ENCODE data around the gene SEMA6B.
"Not testable (repeated sequence)": the region's sequence is repeated elsewhere in the genome, so short reads cannot be mapped to it uniquely, and the experiment has no call there.

The SEMA6B gene

GRCh38 chr19:4576016-4576933 lies 16.8 kb upstream of the SEMA6B start:
- peak in 1 of 2 donors; percentile 52 for DNase-seq (ENCODE audit: extremely low read depth in 1 of 2, low read depth in 1 of 2)

GRCh38 chr19:4575267-4576015 lies 16.0 kb upstream of the SEMA6B start:
- no peak for DNase-seq (ENCODE audit: extremely low read depth in 1 of 2, low read depth in 1 of 2)

- DNase-seq (ENCODE audit: extremely low read depth in 1 of 2, low read depth in 1 of 2) = no peak
Observed at GRCh38 chr19:4573682-4574081, 14.2 kb upstream of the SEMA6B start.

GRCh38 chr19:4571305-4571917 lies 11.9 kb upstream of the SEMA6B start:
- no peak for DNase-seq (ENCODE audit: extremely low read depth in 1 of 2, low read depth in 1 of 2)

- DNase-seq (ENCODE audit: extremely low read depth in 1 of 2, low read depth in 1 of 2) = no peak
Observed at GRCh38 chr19:4570916-4571304, 11.4 kb upstream of the SEMA6B start.

GRCh38 chr19:4570402-4570801 lies 10.9 kb upstream of the SEMA6B start:
- DNase-seq (ENCODE audit: extremely low read depth in 1 of 2, low read depth in 1 of 2) = no peak

- no peak for DNase-seq (ENCODE audit: extremely low read depth in 1 of 2, low read depth in 1 of 2)
Observed at GRCh38 chr19:4568886-4569285, 9.4 kb upstream of the SEMA6B start.

GRCh38 chr19:4567584-4568071 lies 8.1 kb upstream of the SEMA6B start:
- DNase-seq (ENCODE audit: extremely low read depth in 1 of 2, low read depth in 1 of 2) = peak in 1 of 2 donors; percentile 47

GRCh38 chr19:4566402-4567051 lies 7.0 kb upstream of the SEMA6B start:
- no peak for DNase-seq (ENCODE audit: extremely low read depth in 1 of 2, low read depth in 1 of 2)

- not testable (repeated sequence) for DNase-seq (ENCODE audit: extremely low read depth in 1 of 2, low read depth in 1 of 2)
Observed at GRCh38 chr19:4563562-4563961, 4.1 kb upstream of the SEMA6B start.

GRCh38 chr19:4562085-4562484 lies 2.6 kb upstream of the SEMA6B start:
- not testable (repeated sequence) for DNase-seq (ENCODE audit: extremely low read depth in 1 of 2, low read depth in 1 of 2)

GRCh38 chr19:4557971-4558941 lies 1.2 kb downstream of the SEMA6B start:
- no peak for DNase-seq (ENCODE audit: extremely low read depth in 1 of 2, low read depth in 1 of 2)

GRCh38 chr19:4557144-4557970 lies 2.1 kb downstream of the SEMA6B start:
- DNase-seq (ENCODE audit: extremely low read depth in 1 of 2, low read depth in 1 of 2) = no peak

- no peak for DNase-seq (ENCODE audit: extremely low read depth in 1 of 2, low read depth in 1 of 2)
Observed at GRCh38 chr19:4556597-4557127, 2.8 kb downstream of the SEMA6B start.

GRCh38 chr19:4555657-4556561 lies 3.6 kb downstream of the SEMA6B start:
- no peak for DNase-seq (ENCODE audit: extremely low read depth in 1 of 2, low read depth in 1 of 2)

- no peak for DNase-seq (ENCODE audit: extremely low read depth in 1 of 2, low read depth in 1 of 2)
Observed at GRCh38 chr19:4554717-4555116, 4.8 kb downstream of the SEMA6B start.

GRCh38 chr19:4553775-4554174 lies 5.7 kb downstream of the SEMA6B start:
- no peak for DNase-seq (ENCODE audit: extremely low read depth in 1 of 2, low read depth in 1 of 2)
